Stomach smooth muscle (tissue), 2 donors: ENCODE data around the gene DPF3.

Experiments used
- H3K27ac ChIP-seq: one replicate; pipeline ENCODE4 v1.7.0; 2013; ENCODE audit warnings: mild to moderate bottlenecking, low read length, inconsistent platforms
- H3K27me3 ChIP-seq, 2 donors: one replicate each; pipeline ENCODE4 v1.7.0; 2013; ENCODE audit warnings: low read length in 2 of 2; ENCODE audit not compliant: insufficient read depth in 2 of 2, control insufficient read depth in 1 of 2
- H3K36me3 ChIP-seq, 2 donors: one replicate each; pipeline ENCODE4 v1.7.0; 2013; ENCODE audit warnings: low read length in 2 of 2; ENCODE audit not compliant: control insufficient read depth in 2 of 2, insufficient read depth in 2 of 2
- H3K4me1 ChIP-seq: one replicate; pipeline ENCODE4 v1.7.0; 2013; ENCODE audit warnings: low read length; ENCODE audit not compliant: control insufficient read depth, insufficient read depth
- H3K4me3 ChIP-seq, 2 donors: one replicate each; pipeline ENCODE4 v1.7.0; 2013; ENCODE audit warnings: low read length in 2 of 2
- H3K9ac ChIP-seq, 2 donors: one replicate each; pipeline ENCODE4 v1.7.0; 2013; ENCODE audit warnings: low read length in 2 of 2, mild to moderate bottlenecking in 1 of 2
- H3K9me3 ChIP-seq, 2 donors: one replicate each; pipeline ENCODE4 v1.7.0; 2013; ENCODE audit warnings: low read length in 2 of 2; ENCODE audit not compliant: control insufficient read depth in 2 of 2
- donor health status: healthy.
- donor health status: Pancreatic carcinoma.

Gene DPF3

DNA sequence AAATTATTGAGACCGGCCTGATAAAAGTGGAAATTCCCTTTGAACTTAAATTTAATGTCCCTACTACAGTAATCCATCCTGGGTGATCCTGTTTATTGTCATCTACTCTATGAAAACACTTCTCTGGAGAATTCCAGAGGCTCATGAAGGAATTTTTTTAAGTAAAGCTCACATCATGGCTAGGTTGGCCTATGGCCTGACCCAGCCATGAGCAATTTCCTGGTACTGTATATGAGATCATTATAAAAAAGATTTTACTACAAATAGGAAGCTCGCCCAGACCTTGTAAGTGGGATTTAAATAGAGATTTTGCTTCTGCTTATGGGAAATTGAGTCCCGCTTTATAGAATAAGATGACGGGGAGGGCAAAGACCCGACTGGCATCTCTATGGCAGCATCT, 215.5 kb downstream of the DPF3 start:
- Histone ChIP-seq H3K4me1 (no peaks in the 10 kb centered on the region), H3K4me3 (no peak overlapping the region), H3K36me3 (no peaks in the 10 kb centered on the region), H3K27ac (no peak overlapping the region), H3K27me3 (no peaks in the 10 kb centered on the region), H3K9me3 (no peaks in the 10 kb centered on the region), H3K9ac (no peak overlapping the region)

DNA sequence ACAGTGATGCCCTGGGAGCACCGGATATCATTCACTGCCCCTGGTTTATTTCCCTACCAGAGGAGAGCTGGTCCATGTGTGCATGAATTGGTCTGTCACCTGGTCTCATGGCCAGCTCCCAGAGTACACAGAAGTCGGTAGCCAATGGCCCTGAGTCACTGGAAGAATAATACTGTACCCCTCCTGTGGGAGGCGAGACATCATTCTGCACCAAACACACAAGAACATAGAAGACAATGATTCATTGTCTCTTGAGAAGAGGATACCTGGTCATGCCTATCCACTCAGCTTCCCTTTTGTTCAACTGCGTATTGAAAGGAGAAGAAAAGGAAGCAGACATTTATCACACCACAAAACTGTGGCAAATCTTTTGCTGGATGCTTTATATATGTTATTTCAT, 216.2 kb downstream of the DPF3 start:
- no peaks in the 10 kb centered on the region for H3K9me3 ChIP-seq
- no peak overlapping the region for H3K4me3 ChIP-seq
- H3K36me3 ChIP-seq, result no peaks in the 10 kb centered on the region
- no peaks in the 10 kb centered on the region for H3K4me1 ChIP-seq
- no peak overlapping the region for H3K27ac ChIP-seq
- no peaks in the 10 kb centered on the region for H3K27me3 ChIP-seq
- no peak overlapping the region for H3K9ac ChIP-seq

DNA sequence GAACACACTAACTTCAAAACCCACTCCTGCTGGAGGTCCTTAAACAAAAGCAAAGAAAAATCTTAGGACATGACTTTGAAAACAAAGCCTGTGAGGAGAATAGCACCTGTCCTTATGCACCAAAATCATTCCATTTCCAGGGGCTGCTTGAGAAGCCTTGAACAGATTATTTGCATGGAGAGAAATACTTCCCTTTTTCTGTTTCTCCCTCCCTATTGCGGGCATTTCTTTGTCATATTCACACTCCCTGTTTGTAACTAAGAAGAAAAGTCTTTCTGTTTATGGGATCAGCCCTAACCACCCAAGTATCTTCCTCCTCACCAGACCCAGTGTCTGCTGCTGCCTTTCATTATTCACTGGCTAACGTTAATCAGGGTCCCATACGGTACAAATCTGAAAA, 218.8 kb downstream of the DPF3 start:
- H3K4me1 ChIP-seq, result no peaks in the 10 kb centered on the region
- H3K36me3 ChIP-seq, result peaks cover 0 to 2% of the 10 kb centered on the region in 2 donors
- H3K27ac ChIP-seq, result no peak overlapping the region
- H3K4me3 ChIP-seq, result no peak overlapping the region
- no peaks in the 10 kb centered on the region for H3K9me3 ChIP-seq
- H3K9ac ChIP-seq, result no peak overlapping the region
- no peaks in the 10 kb centered on the region for H3K27me3 ChIP-seq

DNA sequence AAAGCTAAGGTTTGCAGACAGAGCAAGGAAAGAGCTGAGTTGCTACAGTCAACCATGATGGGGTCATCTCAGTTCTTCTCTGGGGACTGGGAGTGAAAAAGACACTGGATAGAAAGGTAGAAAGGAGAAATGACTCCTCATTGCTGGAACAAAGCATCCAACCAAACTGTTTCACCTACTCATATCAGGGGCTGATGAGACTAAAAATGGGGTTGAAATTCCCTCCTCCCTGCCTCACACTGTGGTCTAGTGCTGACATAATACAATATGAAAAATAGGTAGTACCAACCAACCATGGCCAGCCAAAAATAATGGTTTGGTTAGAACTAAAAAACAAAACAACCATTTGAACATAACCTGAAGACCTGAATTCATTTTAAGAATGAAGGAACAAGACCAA, 220.7 kb downstream of the DPF3 start:
- Histone ChIP-seq H3K27me3 (no peaks in the 10 kb centered on the region), H3K27ac (no peak overlapping the region), H3K36me3 (peaks cover 0 to 2% of the 10 kb centered on the region in 2 donors), H3K4me3 (no peak overlapping the region), H3K9ac (no peak overlapping the region), H3K9me3 (no peaks in the 10 kb centered on the region), H3K4me1 (no peaks in the 10 kb centered on the region)

DNA sequence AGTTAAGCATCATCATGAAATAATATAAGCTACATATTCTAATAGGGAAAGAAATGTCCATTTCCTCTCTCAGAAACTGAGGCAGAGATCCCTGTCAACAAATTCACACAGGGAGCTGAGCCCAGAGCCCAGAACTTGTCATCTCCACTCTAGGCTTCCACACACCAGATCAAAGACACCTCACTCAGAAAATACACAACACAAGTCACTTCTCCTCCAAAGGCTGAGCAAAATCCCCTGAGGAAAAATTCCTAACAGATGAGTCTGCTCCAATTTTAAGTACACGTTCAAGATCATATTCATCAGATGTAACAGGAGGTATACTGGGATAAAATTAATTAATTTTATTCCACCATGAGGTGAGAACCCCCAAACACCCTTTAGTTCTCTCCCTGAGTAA, 227.3 kb downstream of the DPF3 start:
- no peaks in the 10 kb centered on the region for H3K27me3 ChIP-seq
- peaks cover 0 to 2% of the 10 kb centered on the region in 2 donors for H3K36me3 ChIP-seq
- H3K4me3 ChIP-seq, result no peak overlapping the region
- H3K9me3 ChIP-seq, result no peaks in the 10 kb centered on the region
- H3K27ac ChIP-seq, result no peak overlapping the region
- no peak overlapping the region for H3K9ac ChIP-seq
- H3K4me1 ChIP-seq, result no peaks in the 10 kb centered on the region

DNA sequence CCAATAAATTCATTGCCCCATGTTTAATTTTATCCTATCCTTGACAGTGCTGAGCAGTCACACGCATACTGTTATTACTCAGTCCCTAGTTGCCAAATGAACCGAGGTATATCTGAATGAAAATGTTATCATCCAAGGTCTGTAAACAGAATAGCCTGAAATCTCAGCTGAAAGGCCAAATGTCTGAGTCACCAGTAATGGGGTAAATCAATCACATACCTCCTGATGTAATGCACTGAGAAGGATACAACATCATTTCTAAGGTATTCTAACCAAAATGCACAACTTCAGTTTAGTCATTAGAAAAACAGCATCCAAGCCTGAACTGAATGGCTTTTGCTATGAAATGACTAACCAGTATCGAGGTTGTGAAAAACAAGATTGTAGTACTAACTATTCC, 228.6 kb downstream of the DPF3 start:
- Histone ChIP-seq H3K27me3 (no peaks in the 10 kb centered on the region), H3K9ac (no peak overlapping the region), H3K4me1 (no peaks in the 10 kb centered on the region), H3K9me3 (no peaks in the 10 kb centered on the region), H3K4me3 (no peak overlapping the region), H3K27ac (no peak overlapping the region), H3K36me3 (no peaks in the 10 kb centered on the region)

DNA sequence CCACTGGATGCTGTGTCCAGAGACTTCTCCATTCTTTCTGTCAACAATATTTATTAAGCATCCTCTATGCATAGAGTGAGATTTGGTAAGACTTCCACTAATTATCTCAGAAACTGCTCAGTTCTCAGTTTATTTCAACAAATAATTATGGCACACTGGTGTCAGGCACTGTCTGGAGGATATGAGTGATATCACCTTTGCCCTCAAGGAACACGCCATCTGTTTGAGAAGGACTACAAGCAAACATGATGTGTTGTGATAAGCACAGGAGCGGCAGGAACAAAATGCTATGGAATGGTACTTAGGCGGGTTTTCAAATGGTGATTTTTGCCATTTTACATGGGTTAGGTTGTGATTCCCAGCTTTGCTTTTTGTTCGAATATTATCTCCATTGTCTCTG, 229.2 kb downstream of the DPF3 start:
- H3K27me3 ChIP-seq, result no peaks in the 10 kb centered on the region
- no peaks in the 10 kb centered on the region for H3K36me3 ChIP-seq
- no peak overlapping the region for H3K27ac ChIP-seq
- H3K9ac ChIP-seq, result no peak overlapping the region
- H3K4me1 ChIP-seq, result no peaks in the 10 kb centered on the region
- no peak overlapping the region for H3K4me3 ChIP-seq
- no peaks in the 10 kb centered on the region for H3K9me3 ChIP-seq

DNA sequence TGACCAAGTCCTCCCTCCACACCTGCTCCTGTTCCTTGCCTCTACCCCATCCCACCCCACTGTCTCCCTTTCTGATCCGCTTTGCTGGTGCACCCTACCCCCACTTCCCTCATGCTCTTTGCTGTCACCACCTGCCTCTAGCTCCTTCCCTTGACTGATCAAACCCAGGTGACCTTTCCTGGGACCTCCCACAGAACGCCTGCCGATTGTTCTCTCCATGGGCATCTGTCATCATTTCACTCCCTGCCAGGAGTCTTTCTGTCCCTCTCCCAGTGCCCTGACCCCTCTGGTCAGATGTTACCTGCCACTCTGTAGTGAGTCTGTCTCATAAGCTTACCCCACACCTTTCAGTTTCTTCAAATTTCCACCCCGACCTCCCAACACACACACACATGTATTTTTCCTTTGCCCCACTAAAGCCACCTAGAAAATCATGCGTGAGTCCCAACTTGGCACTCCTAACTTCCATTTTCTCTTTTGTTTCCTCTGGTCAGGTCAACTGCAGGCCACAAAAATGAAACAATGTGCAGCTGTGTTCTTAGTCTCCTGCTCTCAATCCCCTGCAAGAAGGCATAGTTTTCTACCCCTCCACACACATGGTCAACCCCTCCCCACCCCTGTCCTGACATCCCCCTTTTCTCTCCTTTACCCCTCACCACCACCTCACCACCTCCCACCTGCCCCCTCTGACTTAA, 229.8 kb downstream of the DPF3 start:
- no peaks in the 10 kb centered on the region for H3K9me3 ChIP-seq
- H3K4me1 ChIP-seq, result no peaks in the 10 kb centered on the region
- H3K27ac ChIP-seq, result no peak overlapping the region
- H3K27me3 ChIP-seq, result no peaks in the 10 kb centered on the region
- no peak overlapping the region for H3K4me3 ChIP-seq
- no peak overlapping the region for H3K9ac ChIP-seq
- no peaks in the 10 kb centered on the region for H3K36me3 ChIP-seq

DNA sequence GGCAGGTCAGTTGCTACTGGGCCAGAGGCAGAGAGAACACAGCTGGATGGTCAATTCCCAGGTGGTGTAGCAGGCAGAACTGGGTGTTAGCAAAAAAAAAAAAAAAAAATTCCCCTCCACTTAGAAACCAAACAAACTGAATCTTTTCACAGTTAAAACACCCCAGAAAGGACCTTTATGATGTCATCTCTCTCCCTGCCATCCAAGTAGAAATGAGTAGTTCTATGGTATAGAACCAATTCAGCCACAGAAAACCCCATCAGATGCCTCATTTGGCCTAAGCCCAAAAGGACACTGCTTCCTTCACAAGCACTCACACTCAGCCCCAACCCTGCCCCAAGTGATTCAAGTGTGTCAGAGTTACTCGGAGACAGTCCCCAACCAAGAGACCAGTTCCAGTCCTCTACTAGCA, 230.8 kb downstream of the DPF3 start:
- H3K27ac ChIP-seq, result no peak overlapping the region
- H3K9ac ChIP-seq, result no peak overlapping the region
- H3K36me3 ChIP-seq, result no peaks in the 10 kb centered on the region
- no peaks in the 10 kb centered on the region for H3K9me3 ChIP-seq
- no peaks in the 10 kb centered on the region for H3K4me1 ChIP-seq
- H3K4me3 ChIP-seq, result no peak overlapping the region
- no peaks in the 10 kb centered on the region for H3K27me3 ChIP-seq

DNA sequence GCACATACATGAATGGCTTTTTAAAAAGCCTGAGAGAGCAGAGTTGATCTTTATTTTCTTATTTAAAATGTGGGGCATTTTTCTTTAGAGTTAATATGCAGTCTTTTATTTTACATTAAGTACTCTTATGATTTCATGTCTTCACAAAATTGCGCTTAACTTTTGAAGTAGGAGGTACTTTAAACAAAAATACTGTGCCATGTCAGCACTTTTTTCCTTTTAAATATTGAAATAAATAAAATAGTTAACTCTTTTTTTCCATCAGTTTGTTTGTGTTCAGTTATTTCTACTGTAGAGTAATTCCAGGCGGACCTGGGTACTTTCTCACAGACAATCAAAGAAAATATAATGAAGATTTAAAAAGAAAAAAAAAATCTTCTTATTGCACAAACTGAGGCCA, 231.7 kb downstream of the DPF3 start:
- Histone ChIP-seq H3K36me3 (no peaks in the 10 kb centered on the region), H3K9me3 (no peaks in the 10 kb centered on the region), H3K27ac (no peak overlapping the region), H3K27me3 (no peaks in the 10 kb centered on the region), H3K9ac (no peak overlapping the region), H3K4me3 (no peak overlapping the region), H3K4me1 (no peaks in the 10 kb centered on the region)

DNA sequence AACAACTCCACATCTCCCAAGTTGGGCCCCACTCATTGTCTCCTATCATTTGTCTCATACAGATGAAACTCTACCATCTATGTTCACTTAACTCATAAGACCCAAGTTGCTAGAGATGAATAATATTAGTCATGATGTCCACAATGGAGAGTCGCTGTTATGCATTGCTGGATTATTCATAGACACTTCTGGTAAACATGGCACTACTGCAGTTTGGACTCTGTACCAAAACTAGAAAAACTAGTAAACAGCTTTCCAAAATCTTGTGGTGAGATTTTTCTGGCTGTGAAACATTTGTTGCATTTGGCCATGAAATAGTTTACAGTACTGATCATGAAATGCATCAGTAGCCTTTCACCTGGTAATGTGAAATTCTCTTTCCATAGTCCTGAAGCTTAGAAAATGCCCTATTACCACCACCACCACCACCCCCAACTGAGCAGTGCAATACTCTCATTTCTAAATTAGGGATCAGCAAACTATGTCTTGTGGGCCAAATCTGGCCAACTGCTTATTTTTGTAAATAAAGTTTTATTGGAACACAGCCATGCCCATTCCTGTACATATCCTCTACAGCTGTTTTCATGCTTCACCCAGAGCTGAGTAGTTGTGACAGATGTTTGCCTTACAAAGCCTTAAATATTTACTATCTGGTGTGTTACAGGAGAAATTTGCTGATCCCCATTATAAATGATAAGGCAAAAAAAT, 236.5 kb downstream of the DPF3 start:
- Histone ChIP-seq H3K4me3 (no peak overlapping the region), H3K9ac (no peak overlapping the region), H3K27me3 (no peaks in the 10 kb centered on the region), H3K9me3 (no peaks in the 10 kb centered on the region), H3K4me1 (no peaks in the 10 kb centered on the region), H3K27ac (no peak overlapping the region), H3K36me3 (no peaks in the 10 kb centered on the region)
